B cell (primary cell): ENCODE results near the gene PARD6G. TPM values are rescaled to one million over a fixed set of nuclear protein-coding genes. Genes with fewer than 3 reads are reported as not detected.

Experiments used
- ATAC-seq: fragments of 200-7000 bp; cut with Tn5 transposase; one replicate; pipeline ENCODE4 v1.10.0; 2021; ENCODE audit warnings: low read depth, mild to moderate bottlenecking, moderate number of reproducible peaks, moderate library complexity
- CTCF ChIA-PET: fragments of 350-600 bp; sonication (Branson Sonifier 250); formaldehyde crosslinking; loops from one replicate; lab custom pipeline; 2021; ENCODE audit warnings: antibody characterized with exemption, inconsistent platforms; lab: Charles Lee
- POLR2A ChIA-PET: fragments of 350-600 bp; sonication (Branson Sonifier 250); formaldehyde crosslinking; loops from one replicate; lab custom pipeline; 2021; ENCODE audit warnings: antibody characterized with exemption; lab: Charles Lee
- DNase-seq: peaks from one replicate; pipeline ENCODE4 v3.0.0; 2013
- H2AFZ ChIP-seq: 2 replicates; pipeline ENCODE4 v1.6.1; 2012; ENCODE audit warnings: mild to moderate bottlenecking, low read depth, low read length; ENCODE audit not compliant: insufficient read depth, poor library complexity, severe bottlenecking
- H3K27ac ChIP-seq, 2 donors: 1 replicate in 1 of 2; 2 replicates in 1 of 2; pipeline ENCODE4 v1.5.1; 2012 to 2013; ENCODE audit warnings: low read length in 2 of 2, mild to moderate bottlenecking in 2 of 2, moderate library complexity in 1 of 2
- H3K27me3 ChIP-seq, 4 experiments: fragments of 200-600 bp in 1 of 4; sonication (generic) in 1 of 4; replicated peaks in 1 of 4; 1 replicate in 2 of 4; 2 replicates in 2 of 4; pipeline versions ENCODE4 v1.6.1 to v1.7.0; 2013 to 2016; ENCODE audit warnings: low read length in 3 of 4, mild to moderate bottlenecking in 2 of 4, mixed read lengths in 1 of 4, moderate library complexity in 1 of 4; ENCODE audit not compliant: insufficient read depth in 4 of 4, control insufficient read depth in 3 of 4; ENCODE audit errors: control extremely low read depth in 1 of 4
- H3K36me3 ChIP-seq, 2 experiments: replicated peaks in 1 of 2; 1 replicate in 1 of 2; 2 replicates in 1 of 2; pipeline versions ENCODE4 v1.6.1 to v1.7.1; 2013; ENCODE audit warnings: low read length in 1 of 2; ENCODE audit not compliant: insufficient read depth in 2 of 2, control insufficient read depth in 1 of 2; ENCODE audit errors: control extremely low read depth in 1 of 2, extremely low read depth in 1 of 2
- H3K4me1 ChIP-seq, 2 donors: fragments of 200-600 bp in 1 of 2; sonication (generic) in 1 of 2; 1 replicate in 1 of 2; 2 replicates in 1 of 2; pipeline versions ENCODE4 v1.5.1 to v1.6.1; 2013 to 2017; ENCODE audit warnings: low read length in 2 of 2; ENCODE audit not compliant: control insufficient read depth in 2 of 2, insufficient read depth in 2 of 2
- H3K4me2 ChIP-seq: replicated peaks from 2 replicates; pipeline ENCODE3; 2012; ENCODE audit warnings: mild to moderate bottlenecking, low read depth, low read length; ENCODE audit not compliant: poor library complexity, severe bottlenecking
- H3K4me3 ChIP-seq, 5 experiments: fragments of 200-600 bp in 1 of 5; sonication (generic) in 1 of 5; 1 replicate in 3 of 5; 2 replicates in 2 of 5; pipeline versions ENCODE4 v1.5.1 to v1.7.0; 2011 to 2016; ENCODE audit warnings: low read length in 4 of 5, mild to moderate bottlenecking in 4 of 5, low read depth in 2 of 5, control low read depth in 1 of 5, moderate library complexity in 1 of 5; ENCODE audit not compliant: insufficient read depth in 1 of 5; ENCODE audit errors: control extremely low read depth in 1 of 5, extremely low read depth in 1 of 5
- H3K79me2 ChIP-seq: fragments of 200-600 bp; sonication (generic); one replicate; pipeline ENCODE4 v1.6.0; 2016; ENCODE audit warnings: low read length; ENCODE audit not compliant: control insufficient read depth, insufficient read depth
- H3K9ac ChIP-seq: fragments of 200-600 bp; sonication (generic); 2 replicates; pipeline ENCODE4 v1.6.1; 2017; ENCODE audit warnings: mild to moderate bottlenecking, low read length, moderate library complexity
- H3K9me3 ChIP-seq, 3 donors: one replicate each; pipeline versions ENCODE4 v1.6.1 to v1.7.1; 2013; ENCODE audit warnings: low read length in 2 of 3; ENCODE audit not compliant: control insufficient read depth in 2 of 3, insufficient read depth in 1 of 3; ENCODE audit errors: control extremely low read depth in 1 of 3
- H4K20me1 ChIP-seq: 2 replicates; pipeline ENCODE4 v1.6.0; 2012; ENCODE audit warnings: mild to moderate bottlenecking, low read length; ENCODE audit not compliant: insufficient read depth, control insufficient read depth, poor library complexity, severe bottlenecking
- H3K27ac Mint-ChIP-seq: one replicate; pipeline ENCODE4 v1.8.0; 2021; ENCODE audit warnings: mixed read lengths
- H3K27me3 Mint-ChIP-seq: one replicate; pipeline ENCODE4 v1.8.0; 2021; ENCODE audit warnings: mixed read lengths
- H3K4me1 Mint-ChIP-seq: one replicate; pipeline ENCODE4 v1.8.0; 2021; ENCODE audit warnings: mixed read lengths
- H3K4me3 Mint-ChIP-seq: one replicate; pipeline ENCODE4 v1.8.0; 2021; ENCODE audit warnings: mixed read lengths
- H3K9me3 Mint-ChIP-seq: one replicate; pipeline ENCODE4 v1.8.0; 2022; ENCODE audit warnings: mixed read lengths; ENCODE audit not compliant: insufficient read depth
- EZH2 ChIP-seq: IDR thresholded peaks from 2 replicates; pipeline ENCODE4 v1.6.1; 2012; ENCODE audit warnings: borderline replicate concordance, low read depth, mild to moderate bottlenecking, moderate library complexity, low read length; ENCODE audit not compliant: insufficient read depth, poor library complexity, severe bottlenecking
- WGBS: methylation state at CpG from one replicate; pipeline ENCODE4 v1.1.5; 2013; ENCODE audit warnings: missing lambda C conversion rate; ENCODE audit not compliant: insufficient coverage; 5-methylcytosine and 5-hydroxymethylcytosine counted together
- intact Hi-C: fragments of 100-400 bp; cut with micrococcal nuclease; formaldehyde crosslinking; loops from one replicate; pipeline ENCODE4 v1.10.0; 2022
- polyA plus RNA-seq: library from polyadenylated mRNA; depleted of rRNA; stranded (reverse); fragments of >200 nt; gene quantifications from 2 replicates; pipeline ENCODE4 v1.2.3, GENCODE V29; 2012
- total RNA-seq, 2 donors: library from RNA; stranded (reverse); fragments of 120-200 nt in 1 of 2; gene quantifications; 1 replicate in 1 of 2; 2 replicates in 1 of 2; pipeline versions ENCODE4 v1.2.3 to v1.2.4, GENCODE V29; 2013 to 2022
- TF ChIP-seq, protein P1 (sequence below): fragments of 200-600 bp; IDR thresholded peaks from one replicate; pipeline ENCODE4 v1.8.0; 2022; ENCODE audit warnings: antibody characterized with exemption, mild to moderate bottlenecking

Gene PARD6G
- total and polyA plus RNA-seq, 2 donors (not counting 1 experiment from before 2014, with no cell fraction given): not detected

DNA sequence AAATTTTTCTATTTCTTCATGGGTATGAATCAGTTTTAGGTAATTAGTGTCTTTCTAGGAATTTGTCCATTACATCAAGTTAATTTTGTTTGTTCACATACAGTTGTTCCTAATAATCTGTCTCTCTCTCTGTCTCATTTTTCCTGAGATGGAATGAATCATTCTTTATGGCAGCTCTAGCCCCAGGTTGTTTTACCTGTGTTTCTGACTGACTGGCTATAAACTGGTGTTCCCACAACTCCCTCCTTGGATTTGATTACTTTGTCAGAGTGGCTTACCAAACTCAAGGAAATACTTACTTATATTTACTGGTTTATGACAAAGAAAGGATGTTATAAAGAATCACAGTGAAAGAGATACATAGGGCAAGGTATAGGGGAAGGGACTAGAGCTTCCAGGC lies 123.2 kb downstream of the PARD6G start:
- peaks cover 0 to 4% of the 10 kb centered on the region in 2 experiments for H3K36me3 ChIP-seq
- CTCF ChIA-PET: no interaction called here
- no peak overlapping the region for H3K27ac ChIP-seq
- Mint-ChIP-seq H3K4me1 (peaks cover 5% of the 10 kb centered on the region), H3K4me3 (no peak overlapping the region), H3K27ac (no peak overlapping the region), H3K9me3 (no peaks in the 10 kb centered on the region), H3K27me3 (no peaks in the 10 kb centered on the region)
- H3K4me2 ChIP-seq: no peak overlapping the region
- no peaks in the 10 kb centered on the region for H3K27me3 ChIP-seq
- H3K79me2 ChIP-seq: peaks cover 60% of the 10 kb centered on the region
- POLR2A ChIA-PET: no interaction called here
- H4K20me1 ChIP-seq: peaks cover 6% of the 10 kb centered on the region
- ATAC-seq (no peak), DNase-seq (no peak)
- H3K4me3 ChIP-seq: no peak overlapping the region
- no peak overlapping the region for H3K9ac ChIP-seq
- no peaks in the 10 kb centered on the region for H3K4me1 ChIP-seq
- no peaks in the 10 kb centered on the region for H3K9me3 ChIP-seq
- no peak overlapping the region for H2AFZ ChIP-seq
- intact Hi-C loops: no loop called here
- TF ChIP-seq EZH2: no peak
- TF ChIP-seq, protein P1, sequence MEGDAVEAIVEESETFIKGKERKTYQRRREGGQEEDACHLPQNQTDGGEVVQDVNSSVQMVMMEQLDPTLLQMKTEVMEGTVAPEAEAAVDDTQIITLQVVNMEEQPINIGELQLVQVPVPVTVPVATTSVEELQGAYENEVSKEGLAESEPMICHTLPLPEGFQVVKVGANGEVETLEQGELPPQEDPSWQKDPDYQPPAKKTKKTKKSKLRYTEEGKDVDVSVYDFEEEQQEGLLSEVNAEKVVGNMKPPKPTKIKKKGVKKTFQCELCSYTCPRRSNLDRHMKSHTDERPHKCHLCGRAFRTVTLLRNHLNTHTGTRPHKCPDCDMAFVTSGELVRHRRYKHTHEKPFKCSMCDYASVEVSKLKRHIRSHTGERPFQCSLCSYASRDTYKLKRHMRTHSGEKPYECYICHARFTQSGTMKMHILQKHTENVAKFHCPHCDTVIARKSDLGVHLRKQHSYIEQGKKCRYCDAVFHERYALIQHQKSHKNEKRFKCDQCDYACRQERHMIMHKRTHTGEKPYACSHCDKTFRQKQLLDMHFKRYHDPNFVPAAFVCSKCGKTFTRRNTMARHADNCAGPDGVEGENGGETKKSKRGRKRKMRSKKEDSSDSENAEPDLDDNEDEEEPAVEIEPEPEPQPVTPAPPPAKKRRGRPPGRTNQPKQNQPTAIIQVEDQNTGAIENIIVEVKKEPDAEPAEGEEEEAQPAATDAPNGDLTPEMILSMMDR: no peak

DNA sequence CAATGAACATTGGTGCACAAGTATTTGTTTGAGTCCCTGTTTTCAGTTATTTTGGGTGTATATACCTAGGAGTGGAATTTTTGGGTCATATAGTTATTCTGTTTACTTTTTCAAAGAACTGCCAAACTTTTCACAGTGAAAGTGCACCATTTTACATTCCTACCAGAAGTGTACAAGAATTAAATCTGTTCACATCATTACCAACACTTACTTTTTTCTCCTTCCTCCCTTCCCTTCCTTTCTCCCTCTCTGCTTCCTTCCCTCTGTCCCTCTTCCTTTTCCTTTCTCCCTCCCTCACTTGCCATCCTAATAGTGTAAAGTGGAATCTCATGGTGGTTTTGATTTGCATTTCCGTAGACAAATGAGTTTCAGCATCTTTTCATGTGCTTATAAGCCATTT lies 126.4 kb downstream of the PARD6G start:
- H3K36me3 ChIP-seq: peaks cover 3 to 9% of the 10 kb centered on the region in 2 experiments
- no peak for TF ChIP-seq EZH2
- TF ChIP-seq, protein P1: no peak
- H3K9me3 ChIP-seq: no peaks in the 10 kb centered on the region
- H3K9ac ChIP-seq: no peak overlapping the region
- no CpG with 5 or more reads among the region's 1 CpG for WGBS
- H4K20me1 ChIP-seq: peaks cover 9% of the 10 kb centered on the region
- H3K79me2 ChIP-seq: peaks cover 70% of the 10 kb centered on the region
- Mint-ChIP-seq H3K4me1 (peaks cover 6% of the 10 kb centered on the region), H3K27me3 (no peaks in the 10 kb centered on the region), H3K27ac (no peak overlapping the region), H3K9me3 (no peaks in the 10 kb centered on the region), H3K4me3 (no peak overlapping the region)
- no peaks in the 10 kb centered on the region for H3K27me3 ChIP-seq
- ChIA-PET CTCF (no interaction called here), POLR2A (no interaction called here)
- DNase-seq: no peak
- no peak overlapping the region for H3K27ac ChIP-seq
- no peak overlapping the region for H3K4me3 ChIP-seq
- ATAC-seq: no peak
- no peak overlapping the region for H3K4me2 ChIP-seq
- H2AFZ ChIP-seq: no peak overlapping the region
- intact Hi-C loops: no loop called here
- H3K4me1 ChIP-seq: no peaks in the 10 kb centered on the region
